Middle frontal gyrus (tissue), 1 donor: ENCODE measurements around the gene NR0B1.

Experiments
- DNase-seq: peaks from one replicate; pipeline ENCODE4 v3.0.0-alpha.2; 2015; ENCODE audit warnings: low spot score; ENCODE audit errors: extremely low spot score

The NR0B1 gene

DNA sequence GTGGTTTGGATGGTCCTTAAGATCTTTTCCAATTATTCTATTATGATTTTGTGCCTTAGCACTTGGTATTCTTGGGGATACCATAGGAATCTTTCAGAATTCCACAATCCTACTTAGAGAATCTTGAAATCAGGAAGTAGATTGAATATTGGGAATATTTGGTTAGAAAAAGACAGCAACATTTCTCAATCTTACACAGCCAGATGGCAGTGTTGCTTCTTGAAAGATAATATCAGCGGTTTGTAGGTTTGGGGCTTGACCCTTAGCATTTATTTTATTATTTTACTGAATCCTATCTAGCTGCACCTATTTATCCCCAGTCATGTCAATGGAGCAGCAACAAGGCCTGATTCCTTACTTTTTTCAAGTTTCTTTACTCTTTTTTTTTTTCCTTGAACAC lies 33.7 kb downstream of the NR0B1 start:
- no peak for DNase-seq

DNA sequence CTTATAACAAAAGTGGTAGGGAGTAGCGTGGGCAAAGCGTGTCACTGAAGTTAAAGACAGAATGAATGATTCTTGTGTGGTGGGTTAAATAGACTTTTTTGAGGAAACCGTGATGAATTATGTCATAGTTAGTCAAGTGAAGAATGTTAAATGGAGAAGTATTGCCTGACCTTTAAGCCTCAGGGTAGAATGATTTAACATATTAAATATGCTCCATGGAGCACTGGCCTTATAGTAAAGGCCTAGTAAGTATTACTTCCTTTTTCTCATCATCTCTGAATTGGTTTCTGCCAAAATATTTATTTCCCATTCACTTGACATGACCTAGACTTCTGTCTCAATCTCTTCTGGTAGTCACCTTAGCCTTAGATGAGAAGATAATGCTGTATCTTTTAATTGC lies 38.6 kb downstream of the NR0B1 start:
- no peak for DNase-seq

DNA sequence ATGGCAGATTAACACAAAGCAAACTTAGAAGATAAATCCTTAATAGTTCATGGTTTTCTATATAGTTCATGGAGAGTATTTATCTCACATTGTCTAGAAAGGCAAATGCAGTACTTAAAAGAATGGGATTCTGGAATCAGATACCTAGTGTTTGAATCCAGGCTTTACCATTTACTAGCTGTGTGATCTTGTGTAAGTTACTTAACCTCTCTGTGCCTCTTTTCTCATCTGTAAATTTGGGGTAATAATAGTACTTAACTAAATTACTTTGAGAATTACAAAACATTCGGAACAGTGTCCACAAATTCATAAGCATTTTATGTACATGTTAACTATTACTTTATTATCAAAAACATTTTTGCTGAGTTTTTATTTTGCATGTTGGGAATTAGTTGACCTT lies 46.4 kb downstream of the NR0B1 start:
- DNase-seq, result no peak

DNA sequence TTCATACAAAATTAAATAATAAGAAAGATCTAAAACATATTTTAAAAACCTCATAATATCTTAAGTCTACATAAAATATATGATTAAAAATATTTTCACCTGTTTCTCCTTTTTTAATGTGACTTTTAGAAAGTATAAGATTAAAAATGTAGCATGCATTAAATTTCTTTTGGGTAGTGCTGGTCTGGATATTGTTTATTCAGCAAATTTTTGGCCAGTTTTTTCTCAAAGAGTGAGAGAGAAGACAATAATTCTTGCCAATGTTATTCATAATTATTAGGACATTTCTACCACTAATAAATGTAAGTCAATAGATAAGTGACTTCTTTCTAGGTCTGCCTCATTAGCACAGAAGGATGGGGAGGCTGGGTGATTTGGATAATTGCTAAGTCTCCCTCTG lies 48.2 kb downstream of the NR0B1 start:
- DNase-seq, result no peak

DNA sequence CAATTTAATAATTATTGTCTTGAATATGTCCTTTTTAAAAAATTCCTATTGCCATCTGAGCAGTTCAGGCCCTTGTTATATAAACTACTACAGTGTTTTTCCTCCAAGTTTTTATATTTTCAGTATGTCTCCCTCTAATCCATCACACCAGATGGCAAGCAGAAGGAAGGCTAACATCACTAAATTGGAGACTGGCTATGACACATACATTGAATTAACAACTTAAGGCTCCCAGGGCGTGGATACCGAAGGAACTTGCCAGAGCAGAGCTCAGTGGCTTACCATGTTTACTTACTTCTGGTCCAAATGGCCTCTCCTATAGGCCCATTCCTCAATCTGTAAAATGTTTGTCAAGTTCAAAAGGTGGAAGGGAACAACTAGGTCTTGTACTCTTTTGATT lies 49.3 kb downstream of the NR0B1 start:
- DNase-seq, result no peak
